Measurements from ENCODE around the gene VPREB1.

- TF ChIP-seq CTCF (IDR thresholded peaks at IDR 0.05), result no peak
- TF ChIP-seq POLR2A (IDR thresholded peaks at IDR 0.05), result no peak
These were observed 797 bp downstream of the VPREB1 start for GRCh38 chr22:22245256-22245909.

Data from right lobe of liver (tissue), 4 donors.